PC-9 (cell line): ENCODE measurements around the gene STXBP3.

Source experiments
- EZH2 ChIP-seq: fragments of 200-600 bp; sonication (generic); IDR thresholded peaks from 2 replicates; pipeline ENCODE4 v1.8.0; 2017; ENCODE audit warnings: antibody characterized with exemption, low read depth
- TF ChIP-seq, protein P1 (sequence below): fragments of 200-600 bp; sonication (generic); conservative IDR thresholded peaks from 2 replicates; pipeline ENCODE4 v1.6.1; 2017; ENCODE audit warnings: mixed run types, antibody characterized with exemption, mild to moderate bottlenecking, moderate library complexity

DNA sequence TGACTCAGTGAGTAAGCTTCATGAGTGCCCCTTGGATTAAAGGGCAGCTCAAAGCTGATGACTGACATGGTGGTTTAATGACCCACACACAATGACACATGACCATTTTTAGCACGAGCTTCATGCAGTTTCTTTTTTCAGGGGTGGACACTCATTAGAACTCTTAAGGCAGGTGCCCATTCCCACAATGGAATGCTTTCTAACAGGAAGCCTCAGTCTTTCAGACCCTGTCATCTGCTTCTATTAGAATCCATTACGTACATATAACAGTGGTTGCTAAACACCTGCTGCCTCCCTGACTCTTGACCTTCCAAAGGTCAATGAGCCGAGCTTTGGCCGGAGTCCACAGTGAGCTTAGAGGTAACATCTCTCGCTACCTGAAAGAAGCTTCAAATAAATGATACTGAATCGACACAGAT lies 83.0 kb downstream of the STXBP3 start:
- no peak for TF ChIP-seq EZH2
- TF ChIP-seq, protein P1, sequence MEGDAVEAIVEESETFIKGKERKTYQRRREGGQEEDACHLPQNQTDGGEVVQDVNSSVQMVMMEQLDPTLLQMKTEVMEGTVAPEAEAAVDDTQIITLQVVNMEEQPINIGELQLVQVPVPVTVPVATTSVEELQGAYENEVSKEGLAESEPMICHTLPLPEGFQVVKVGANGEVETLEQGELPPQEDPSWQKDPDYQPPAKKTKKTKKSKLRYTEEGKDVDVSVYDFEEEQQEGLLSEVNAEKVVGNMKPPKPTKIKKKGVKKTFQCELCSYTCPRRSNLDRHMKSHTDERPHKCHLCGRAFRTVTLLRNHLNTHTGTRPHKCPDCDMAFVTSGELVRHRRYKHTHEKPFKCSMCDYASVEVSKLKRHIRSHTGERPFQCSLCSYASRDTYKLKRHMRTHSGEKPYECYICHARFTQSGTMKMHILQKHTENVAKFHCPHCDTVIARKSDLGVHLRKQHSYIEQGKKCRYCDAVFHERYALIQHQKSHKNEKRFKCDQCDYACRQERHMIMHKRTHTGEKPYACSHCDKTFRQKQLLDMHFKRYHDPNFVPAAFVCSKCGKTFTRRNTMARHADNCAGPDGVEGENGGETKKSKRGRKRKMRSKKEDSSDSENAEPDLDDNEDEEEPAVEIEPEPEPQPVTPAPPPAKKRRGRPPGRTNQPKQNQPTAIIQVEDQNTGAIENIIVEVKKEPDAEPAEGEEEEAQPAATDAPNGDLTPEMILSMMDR, result no peak
